HepG2 (cell line): ENCODE data around the gene SMYD2. TPM values are rescaled to one million over a fixed set of nuclear protein-coding genes. Genes with fewer than 3 reads are reported as not detected.

Source experiments
- ARNTL ChIP-seq: sonication (generic); formaldehyde crosslinking; IDR thresholded peaks from 2 replicates; pipeline ENCODE4 v1.4.0; 2020; ENCODE audit warnings: mild to moderate bottlenecking, missing genetic modification reagents
- ATF7 ChIP-seq, 2 experiments: fragments of 450-650 bp in 1 of 2; sonication (generic) in 1 of 2; formaldehyde crosslinking in 1 of 2; IDR thresholded peaks; 2 replicates each; pipeline versions ENCODE4 v1.4.0 to v1.6.1; 2016 to 2020; ENCODE audit warnings: antibody characterized with exemption in 1 of 2, mild to moderate bottlenecking in 1 of 2, missing genetic modification reagents in 1 of 2
- BHLHE40 ChIP-seq: IDR thresholded peaks from 2 replicates; pipeline ENCODE4 v1.6.1; 2011; ENCODE audit warnings: low read length, improper control_type of control experiment
- CEBPB ChIP-seq: IDR thresholded peaks from 2 replicates; pipeline ENCODE4 v1.6.1; 2011; ENCODE audit warnings: low read depth, low read length, improper control_type of control experiment, borderline replicate concordance
- EP300 ChIP-seq, 3 experiments: sonication (generic) in 1 of 3; formaldehyde crosslinking in 1 of 3; IDR thresholded peaks; 2 replicates each; pipeline versions ENCODE4 v1.5.1 to v1.6.1; 2011 to 2020; ENCODE audit warnings: low read depth in 2 of 3, low read length in 2 of 3, borderline replicate concordance in 1 of 3, improper control_type of control experiment in 1 of 3, mild to moderate bottlenecking in 1 of 3, missing genetic modification reagents in 1 of 3, moderate library complexity in 1 of 3
- GATAD2A ChIP-seq: IDR thresholded peaks from 2 replicates; pipeline ENCODE4 v1.6.1; 2016
- HIVEP1 ChIP-seq: sonication (generic); formaldehyde crosslinking; IDR thresholded peaks from 2 replicates; pipeline ENCODE4 v1.4.0; 2020; ENCODE audit warnings: mild to moderate bottlenecking, missing genetic modification reagents
- HOMEZ ChIP-seq: IDR thresholded peaks from 2 replicates; pipeline ENCODE4 v1.6.1; 2016; ENCODE audit warnings: low read depth
- JARID2 ChIP-seq: sonication (generic); formaldehyde crosslinking; IDR thresholded peaks from 2 replicates; pipeline ENCODE4 v1.8.1; 2023; ENCODE audit warnings: missing genetic modification reagents, inconsistent platforms; ENCODE audit not compliant: insufficient replicate concordance
- MED8 ChIP-seq: sonication (generic); formaldehyde crosslinking; IDR thresholded peaks from 2 replicates; pipeline ENCODE4 v1.8.1; 2023; ENCODE audit warnings: mild to moderate bottlenecking, missing genetic modification reagents; ENCODE audit not compliant: insufficient replicate concordance
- MLXIP ChIP-seq: sonication (generic); formaldehyde crosslinking; IDR thresholded peaks from 2 replicates; pipeline ENCODE4 v1.9.0; 2021; ENCODE audit warnings: missing genetic modification reagents, borderline replicate concordance
- NFATC3 ChIP-seq: sonication (generic); formaldehyde crosslinking; IDR thresholded peaks from 2 replicates; pipeline ENCODE4 v1.5.1; 2020; ENCODE audit warnings: mild to moderate bottlenecking, missing genetic modification reagents
- NR0B2 ChIP-seq: sonication (generic); formaldehyde crosslinking; IDR thresholded peaks from 2 replicates; pipeline ENCODE4 v1.4.0; 2020; ENCODE audit warnings: mild to moderate bottlenecking, missing genetic modification reagents
- PCBP1 ChIP-seq: fragments of 200-400 bp; formaldehyde crosslinking; IDR thresholded peaks from 2 replicates; pipeline ENCODE4 v1.6.1; 2017; ENCODE audit warnings: mild to moderate bottlenecking, low read depth, low read length, borderline replicate concordance
- RBFOX2 ChIP-seq: fragments of 200-400 bp; formaldehyde crosslinking; IDR thresholded peaks from 2 replicates; pipeline ENCODE4 v1.6.1; 2017; ENCODE audit warnings: low read depth, mild to moderate bottlenecking, low read length
- RXRB ChIP-seq: IDR thresholded peaks from 2 replicates; pipeline ENCODE4 v1.6.1; 2016; ENCODE audit warnings: borderline replicate concordance, missing genetic modification reagents, missing compliant biosample characterization
- ZNF282 ChIP-seq: fragments of 450-650 bp; IDR thresholded peaks from 2 replicates; pipeline ENCODE4 v1.6.1; 2018; ENCODE audit not compliant: partially characterized antibody
- ZNF558 ChIP-seq: sonication (generic); formaldehyde crosslinking; IDR thresholded peaks from 2 replicates; pipeline ENCODE4 v1.9.0; 2022; ENCODE audit warnings: mild to moderate bottlenecking, missing genetic modification reagents, borderline replicate concordance
- ZNF703 ChIP-seq: sonication (generic); formaldehyde crosslinking; IDR thresholded peaks from 2 replicates; pipeline ENCODE4 v1.5.1; 2020; ENCODE audit warnings: missing genetic modification reagents, mild to moderate bottlenecking, moderate library complexity, borderline replicate concordance
- ZNF777 ChIP-seq: sonication (generic); formaldehyde crosslinking; IDR thresholded peaks from 2 replicates; pipeline ENCODE4 v1.4.0; 2020; ENCODE audit warnings: missing genetic modification reagents
- polyA plus RNA-seq, 8 experiments: library from polyadenylated mRNA; depleted of rRNA in 3 of 8; stranded (reverse) in 7 of 8; unstranded in 1 of 8; fragments of >200 nt; fragmentation: Illumina TruSeq in 4 of 8; extraction: Trizol in 4 of 8; gene quantifications; 2 replicates each; pipeline versions ENCODE4 v1.2.1 to v1.2.3, GENCODE V29; 2011 to 2016; ENCODE audit warnings: low read depth in 4 of 8, missing spikeins in 1 of 8, mixed read lengths in 1 of 8; ENCODE audit not compliant: insufficient read depth in 1 of 8
- total RNA-seq, 5 experiments: library from RNA; depleted of rRNA; stranded (reverse); fragments of >200 nt; fragmentation: Illumina TruSeq; extraction: Trizol; gene quantifications; 2 replicates each; pipeline ENCODE4 v1.2.3, GENCODE V29; 2016; ENCODE audit warnings: low read depth in 1 of 5
- TF ChIP-seq, protein P1 (sequence below): IDR thresholded peaks from 2 replicates; pipeline ENCODE4 v1.6.1; 2016

The SMYD2 gene
- total and polyA plus RNA-seq, 2 of the 13 experiments (the other 11 are each of a cell fraction or from before 2014, with no cell fraction given) = 72.7 to 139 TPM

- TF ChIP-seq ZNF703 (CRISPR knock-in tag) = no peak
- no peak for TF ChIP-seq MED8
- TF ChIP-seq CEBPB = no peak
- TF ChIP-seq ARNTL = 0 out of 2 replicates have a peak, but pooled peaks have one; percentile 23
- TF ChIP-seq HIVEP1 = 0 out of 2 replicates have a peak, but pooled peaks have one; percentile 54
- TF ChIP-seq JARID2 (CRISPR knock-in tag) = no peak
- TF ChIP-seq RBFOX2 = no peak; the same call in 1 of the 2 replicates
- TF ChIP-seq ZNF282 = no peak
- no peak for TF ChIP-seq MLXIP (CRISPR knock-in tag)
- no peak for TF ChIP-seq ATF7 (IDR thresholded peaks at IDR 0.05)
- no peak for TF ChIP-seq ATF7 (CRISPR knock-in tag; IDR thresholded peaks at IDR 0.05)
- no peak for TF ChIP-seq NR0B2
- TF ChIP-seq RXRB (CRISPR knock-in tag) = 0 out of 2 replicates have a peak, but pooled peaks have one; percentile 26
- TF ChIP-seq PCBP1 = no peak
- TF ChIP-seq ZNF558 = no peak; the same call in 1 of the 2 replicates
- TF ChIP-seq EP300 (IDR thresholded peaks at IDR 0.05; ENCODE audit: low read depth in 2 of 2, low read length in 2 of 2) = no peak
- peak; percentile 10; the same call in 1 of the 2 replicates for TF ChIP-seq EP300 (CRISPR knock-in tag; IDR thresholded peaks at IDR 0.05; ENCODE audit: borderline replicate concordance)
- no peak for TF ChIP-seq HOMEZ (CRISPR knock-in tag)
- no peak for TF ChIP-seq NFATC3 (CRISPR knock-in tag)
- TF ChIP-seq GATAD2A (CRISPR knock-in tag) = no peak
- no peak for TF ChIP-seq BHLHE40
- TF ChIP-seq ZNF777 = peak; percentile 72
- TF ChIP-seq, protein P1, sequence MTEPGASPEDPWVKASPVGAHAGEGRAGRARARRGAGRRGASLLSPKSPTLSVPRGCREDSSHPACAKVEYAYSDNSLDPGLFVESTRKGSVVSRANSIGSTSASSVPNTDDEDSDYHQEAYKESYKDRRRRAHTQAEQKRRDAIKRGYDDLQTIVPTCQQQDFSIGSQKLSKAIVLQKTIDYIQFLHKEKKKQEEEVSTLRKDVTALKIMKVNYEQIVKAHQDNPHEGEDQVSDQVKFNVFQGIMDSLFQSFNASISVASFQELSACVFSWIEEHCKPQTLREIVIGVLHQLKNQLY (CRISPR knock-in tag) = no peak
Measured at GRCh38 chr1:214280386-214281020, 456 bp upstream of the SMYD2 start (continued).
